NCI-H69 (cell line): ENCODE measurements around the gene NUCB2.

ENCODE experiments used
- DNase-seq: peaks from one replicate; lab custom pipeline; 2025; lab: John Stamatoyannopoulos, UW

NUCB2 gene

GRCh38 chr11:17268902-17269301 is 7.6 kb upstream of the NUCB2 start:
- DNase-seq, result no peak

DNA sequence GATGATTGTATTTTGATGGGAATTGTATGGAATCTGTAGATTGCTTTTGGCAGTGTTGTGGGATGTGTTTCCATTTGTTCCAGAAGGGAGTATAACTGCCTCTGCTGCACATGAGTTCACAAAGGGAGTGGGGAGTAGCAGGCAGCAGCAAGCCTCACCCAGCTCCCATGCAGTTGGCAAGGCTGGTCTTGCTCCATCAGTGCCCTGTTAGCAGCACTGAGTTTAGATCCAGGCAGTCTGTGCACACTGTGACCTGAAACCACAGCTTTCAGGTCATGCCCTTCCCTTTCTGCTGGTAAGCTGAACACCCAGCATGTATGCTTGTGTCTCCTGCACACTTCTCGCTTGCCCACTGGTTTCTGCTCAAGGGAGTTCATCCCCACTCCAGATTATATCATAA is 3.7 kb upstream of the NUCB2 start:
- DNase-seq, result no peak

DNA sequence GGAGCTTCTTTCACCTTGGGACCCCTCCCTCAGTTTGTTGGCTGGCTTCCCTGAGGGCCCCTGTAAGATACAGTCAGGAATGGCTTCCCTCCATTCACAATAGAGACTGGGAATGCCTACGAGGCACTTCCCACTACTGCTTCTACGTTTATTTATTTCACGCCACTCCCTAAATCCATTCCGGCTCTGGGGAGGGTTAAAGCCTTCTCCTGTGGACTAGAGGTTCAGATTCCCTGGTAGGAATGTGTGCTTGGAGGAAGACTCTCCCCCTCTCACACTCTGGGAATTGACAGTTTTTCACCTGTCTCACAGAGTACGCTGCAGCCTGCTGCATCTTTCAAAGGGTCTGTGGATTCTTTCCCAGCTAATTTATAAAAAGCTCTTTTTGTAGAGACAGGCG is 3.3 kb upstream of the NUCB2 start:
- DNase-seq, result no peak

DNA sequence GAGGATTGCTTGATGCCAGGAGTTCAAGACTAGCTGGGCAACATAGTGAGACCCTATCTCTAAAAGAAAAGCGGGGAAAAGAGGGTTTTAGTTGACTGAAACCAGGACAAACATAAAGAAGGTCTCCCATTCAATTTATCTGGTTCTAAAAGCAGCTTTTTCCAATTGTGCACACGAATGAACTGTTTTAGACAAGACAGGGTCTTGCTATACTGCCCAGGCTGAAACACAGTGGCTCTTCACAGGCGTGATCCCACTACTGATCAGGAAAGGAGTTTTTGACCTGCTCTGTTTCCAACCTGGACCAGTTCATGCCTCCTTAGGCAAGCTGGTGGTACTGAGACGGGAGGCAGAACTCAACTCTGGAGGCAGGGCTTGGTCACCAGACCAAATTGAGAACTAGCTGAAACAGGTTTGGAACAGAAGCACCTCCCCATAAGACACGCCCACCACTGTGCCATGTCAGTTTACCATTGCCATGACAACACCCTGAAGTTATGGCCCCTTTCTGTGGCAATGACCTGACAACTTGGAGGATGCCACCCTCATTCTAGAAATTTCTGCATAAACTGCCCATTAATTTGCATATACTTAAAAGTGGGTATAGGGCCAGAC is 2.8 kb upstream of the NUCB2 start:
- peak; percentile 23 for DNase-seq

DNA sequence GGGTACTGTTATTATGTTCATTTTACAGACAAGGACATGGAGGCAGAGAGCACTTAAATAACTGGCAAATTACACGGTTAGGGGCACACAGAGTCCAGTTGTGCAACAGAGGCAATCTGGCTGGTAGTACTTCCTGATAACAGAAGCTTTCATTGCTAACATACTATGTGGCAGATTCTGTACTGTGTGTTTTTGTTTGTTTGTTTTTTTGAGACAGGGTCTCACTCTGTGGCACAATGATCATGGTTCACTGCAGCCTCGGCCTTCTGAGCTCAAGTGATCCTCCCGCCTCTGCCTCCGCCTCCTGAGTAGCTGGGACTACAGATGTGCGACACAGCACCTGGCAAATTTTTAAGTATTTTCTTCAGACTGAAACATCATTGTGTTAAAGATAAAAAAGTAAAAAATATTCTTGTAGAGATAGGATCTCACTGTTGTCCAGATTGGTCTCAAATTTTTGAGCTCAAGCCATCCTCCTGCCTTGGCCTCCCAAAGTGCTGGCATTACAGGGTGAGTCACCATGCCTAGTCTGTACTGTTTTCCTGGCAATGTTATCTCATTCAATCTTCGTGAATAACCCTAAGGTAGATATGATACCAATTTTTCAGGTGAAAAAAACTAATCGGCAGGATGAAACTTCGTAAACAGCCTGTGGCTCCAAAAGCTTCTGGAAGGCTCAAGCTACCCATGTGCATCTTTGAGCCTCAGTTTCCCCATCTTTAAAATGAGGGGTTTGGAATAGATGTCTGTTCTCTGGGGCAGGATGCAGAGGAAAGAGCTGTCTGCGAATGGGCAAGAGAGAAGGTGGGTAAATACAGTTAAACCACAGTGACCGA is 921 bp upstream of the NUCB2 start:
- DNase-seq, result peak; percentile 39

DNA sequence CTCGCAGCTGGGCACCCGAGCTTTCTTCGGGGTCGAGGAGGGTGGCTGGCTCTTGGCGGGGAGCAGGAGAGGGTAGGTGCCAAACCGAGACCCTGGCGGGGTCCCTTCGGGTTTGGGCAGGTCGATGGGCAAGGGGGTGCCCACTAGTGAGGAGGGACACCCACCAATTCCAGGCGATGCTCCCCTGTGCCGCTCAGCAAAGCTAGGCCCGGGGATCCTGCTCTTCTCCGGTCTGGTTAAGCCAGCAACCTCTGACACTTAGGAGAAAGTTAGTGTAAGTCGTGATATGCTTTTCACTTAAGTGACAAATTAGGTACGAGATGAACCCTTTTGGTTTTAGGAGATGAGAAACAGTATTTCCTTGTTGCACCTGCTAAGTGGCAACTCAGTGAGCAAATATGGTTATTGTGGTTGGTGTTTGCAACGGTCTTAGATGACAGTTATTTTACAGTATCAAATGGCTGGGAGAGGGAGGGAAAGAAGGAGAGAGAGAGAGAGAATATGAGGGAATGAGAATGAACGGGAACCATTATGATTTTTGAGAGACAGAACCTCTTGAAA is 565 bp downstream of the NUCB2 start:
- DNase-seq, result peak; percentile 81

- no peak for DNase-seq
Measured at GRCh38 chr11:17280494-17281127, 4.1 kb downstream of the NUCB2 start.

DNA sequence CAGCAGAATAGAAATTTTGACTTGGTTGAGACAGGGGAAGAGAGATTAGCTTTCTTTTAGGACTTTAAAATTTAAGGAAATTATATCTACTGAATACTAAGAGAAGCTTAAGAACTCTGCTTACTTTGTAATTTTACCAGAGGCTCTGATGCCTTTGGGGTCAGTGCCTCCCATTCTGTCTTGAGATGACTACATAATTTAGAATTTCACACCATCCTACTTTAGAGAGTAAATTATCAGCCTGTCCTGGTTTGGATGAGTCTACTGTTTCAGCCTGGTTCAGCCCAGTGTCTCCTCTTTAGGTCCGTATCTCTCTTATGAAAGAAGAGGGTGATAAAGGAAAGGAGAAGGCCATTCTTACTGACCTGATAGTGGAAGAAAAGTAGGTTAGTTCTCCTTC is 9.8 kb downstream of the NUCB2 start:
- DNase-seq, result no peak

DNA sequence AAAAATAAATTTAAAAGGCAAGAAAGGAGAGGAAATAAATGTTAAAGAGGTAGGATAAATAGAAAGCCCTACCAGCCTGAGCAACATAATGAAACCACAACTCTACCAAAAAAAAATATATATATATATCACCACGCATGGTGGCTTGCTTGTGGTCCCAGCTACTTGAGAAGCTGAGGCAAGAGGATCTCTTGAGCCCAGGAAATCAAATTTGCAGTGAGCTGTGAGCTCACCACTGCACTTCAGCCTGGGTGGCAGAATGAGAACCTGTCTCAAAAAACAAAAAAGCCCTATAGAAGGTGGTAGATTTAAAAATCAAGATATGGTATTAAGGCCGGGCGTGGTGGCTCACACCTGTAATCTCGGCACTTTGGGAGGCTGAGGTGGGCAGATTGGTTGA is 10.5 kb downstream of the NUCB2 start:
- no peak for DNase-seq

- DNase-seq, result no peak
Measured at GRCh38 chr11:17291710-17292109, 15.2 kb downstream of the NUCB2 start.

DNA sequence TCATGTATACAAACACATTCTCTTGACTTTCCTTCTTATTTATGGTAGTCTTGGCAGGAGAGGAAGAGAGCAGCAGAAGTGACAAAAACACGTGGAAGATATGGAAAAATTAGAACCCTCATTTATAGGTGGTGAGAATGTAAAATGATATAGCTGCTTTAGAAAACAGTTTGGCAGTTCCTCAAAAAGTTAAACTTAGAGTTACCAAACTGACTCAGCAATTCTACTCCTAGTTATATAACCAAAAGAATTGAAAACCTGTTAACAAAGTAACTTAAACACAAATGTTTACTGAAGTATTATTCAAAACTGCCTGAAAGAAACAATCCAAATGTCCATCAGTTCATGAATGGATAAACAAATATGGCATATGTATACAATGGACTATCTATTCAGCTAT is 16.8 kb downstream of the NUCB2 start:
- no peak for DNase-seq

DNA sequence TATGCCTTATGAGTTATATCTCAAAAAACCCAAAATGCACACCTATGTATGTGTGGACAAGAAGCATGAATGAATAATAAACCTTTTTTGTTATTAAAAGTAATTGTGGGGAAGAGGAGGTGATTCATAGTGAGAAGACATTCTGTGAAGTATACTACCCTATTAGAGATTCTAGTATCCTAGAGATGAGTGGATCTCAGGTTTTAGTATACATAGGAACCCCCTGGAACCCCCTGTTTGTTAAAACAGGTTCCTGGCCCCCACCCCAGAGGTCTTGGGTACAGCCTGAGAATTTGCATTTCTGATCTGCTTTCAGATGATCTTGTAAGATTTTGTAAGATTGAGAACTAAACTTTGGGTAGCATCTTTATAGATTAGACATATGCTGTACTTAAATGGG is 17.5 kb downstream of the NUCB2 start:
- no peak for DNase-seq

GRCh38 chr11:17296852-17297559 is 20.5 kb downstream of the NUCB2 start:
- DNase-seq, result no peak

DNA sequence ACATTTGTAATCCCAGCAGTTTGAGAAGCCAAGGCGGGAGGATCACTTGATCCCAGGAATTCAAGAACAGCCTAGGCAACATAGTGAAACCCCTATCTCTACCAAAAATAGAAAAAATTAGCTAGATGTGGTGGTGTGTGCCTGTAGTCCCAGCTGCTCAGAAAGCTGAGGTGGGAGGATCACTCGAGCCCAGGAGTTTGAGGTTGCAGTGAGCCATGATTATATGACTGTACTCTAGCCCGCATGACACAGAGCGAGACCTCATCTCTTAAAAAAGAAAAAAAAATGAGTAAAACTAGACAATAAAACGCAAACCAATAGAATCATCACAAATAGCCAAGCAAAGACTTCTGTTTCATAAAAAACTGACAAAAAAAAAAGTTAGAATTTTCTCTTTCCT is 21.8 kb downstream of the NUCB2 start:
- no peak for DNase-seq

- no peak for DNase-seq
Measured at GRCh38 chr11:17300372-17300771, 23.8 kb downstream of the NUCB2 start.

GRCh38 chr11:17313349-17314231 is 37.1 kb downstream of the NUCB2 start:
- no peak for DNase-seq

GRCh38 chr11:17314232-17314547 is 37.7 kb downstream of the NUCB2 start:
- DNase-seq, result peak; percentile 8

DNA sequence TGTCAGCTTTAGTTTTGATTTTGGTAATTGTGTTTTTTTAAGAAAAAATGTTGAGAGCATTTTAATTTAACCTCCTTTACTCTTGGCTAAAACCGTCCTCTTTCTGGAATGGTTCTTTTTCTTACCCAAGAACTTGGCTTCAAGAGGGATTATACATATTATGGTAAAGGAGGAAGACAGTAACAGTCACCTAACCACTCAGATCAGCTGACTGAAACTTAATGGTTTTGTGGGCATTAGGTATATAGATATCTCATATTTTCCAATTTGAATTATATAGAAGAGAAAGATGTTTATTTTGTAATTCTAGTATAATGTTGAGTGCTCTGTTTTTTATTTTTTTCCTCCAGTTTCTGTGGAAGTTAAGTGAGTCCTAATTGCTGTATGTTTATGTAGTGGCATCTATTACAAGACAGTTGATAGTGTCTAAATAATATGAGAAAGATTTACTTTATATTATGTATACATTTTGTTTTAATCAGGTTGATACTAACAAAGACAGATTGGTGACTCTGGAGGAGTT is 38.4 kb downstream of the NUCB2 start:
- DNase-seq, result peak; percentile 4

DNA sequence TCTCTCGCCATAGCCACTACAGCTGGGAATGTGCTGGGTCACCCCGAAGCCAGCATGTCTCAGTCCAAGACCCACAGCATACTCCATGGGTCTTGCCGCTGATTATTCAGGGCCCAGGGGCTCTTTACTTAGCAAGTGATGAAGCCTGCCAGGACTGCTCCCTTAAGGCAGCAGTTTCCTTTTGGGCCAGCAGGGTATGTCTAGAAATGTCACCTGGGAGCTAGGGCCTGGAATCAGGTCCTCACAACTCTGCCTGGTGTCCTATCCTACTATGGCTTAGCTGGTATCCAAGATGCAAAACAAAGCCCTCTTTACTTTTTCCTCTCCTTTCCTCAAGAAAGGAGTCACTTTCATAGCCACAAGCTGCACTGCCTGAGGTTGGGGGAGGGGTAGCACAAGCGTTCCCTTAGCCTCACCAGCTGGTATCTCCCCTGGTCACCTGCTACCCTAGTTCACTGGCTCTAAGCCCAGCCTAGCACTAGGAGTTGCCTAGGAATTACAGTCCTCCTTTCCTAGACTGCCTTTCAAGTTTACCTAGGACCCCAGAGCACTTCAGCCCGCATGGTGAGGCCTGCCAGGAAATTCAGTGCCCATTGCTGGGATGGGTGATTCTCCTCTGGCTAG is 52.4 kb downstream of the NUCB2 start:
- DNase-seq, result peak; percentile 45

GRCh38 chr11:17331669-17332068 is 55.1 kb downstream of the NUCB2 start:
- no peak for DNase-seq
